GM19099 (cell line): ENCODE measurements around the gene PLEKHG5.

Experiments used
- POLR2A ChIP-seq: IDR thresholded peaks from 3 replicates; pipeline ENCODE4 v1.6.1; 2011; ENCODE audit warnings: low read depth; ENCODE audit not compliant: insufficient read length; ENCODE audit errors: extremely low read depth

The PLEKHG5 gene

GRCh38 chr1:6515771-6516170, 24.3 kb upstream of the PLEKHG5 start:
- TF ChIP-seq POLR2A, result no peak

- no peak for TF ChIP-seq POLR2A
These were observed 21.9 kb upstream of the PLEKHG5 start for GRCh38 chr1:6513320-6513801.

GRCh38 chr1:6512908-6513280, 21.4 kb upstream of the PLEKHG5 start:
- TF ChIP-seq POLR2A, result no peak

GRCh38 chr1:6512245-6512907, 20.9 kb upstream of the PLEKHG5 start:
- TF ChIP-seq POLR2A, result no peak

GRCh38 chr1:6511561-6512244, 20.2 kb upstream of the PLEKHG5 start:
- TF ChIP-seq POLR2A, result no peak

- TF ChIP-seq POLR2A, result no peak
These were observed 19.6 kb upstream of the PLEKHG5 start for GRCh38 chr1:6511056-6511455.

GRCh38 chr1:6510493-6510892, 19.0 kb upstream of the PLEKHG5 start:
- TF ChIP-seq POLR2A, result no peak

- TF ChIP-seq POLR2A, result no peak
These were observed 18.4 kb upstream of the PLEKHG5 start for GRCh38 chr1:6509919-6510291.

GRCh38 chr1:6509220-6509918, 17.9 kb upstream of the PLEKHG5 start:
- TF ChIP-seq POLR2A, result no peak

- TF ChIP-seq POLR2A, result no peak
These were observed 17.3 kb upstream of the PLEKHG5 start for GRCh38 chr1:6508816-6509189.

GRCh38 chr1:6508154-6508815, 16.8 kb upstream of the PLEKHG5 start:
- no peak for TF ChIP-seq POLR2A

GRCh38 chr1:6507461-6507911, 16.0 kb upstream of the PLEKHG5 start:
- no peak for TF ChIP-seq POLR2A

- TF ChIP-seq POLR2A, result no peak
These were observed 15.6 kb upstream of the PLEKHG5 start for GRCh38 chr1:6507037-6507428.

GRCh38 chr1:6506210-6507036, 15.0 kb upstream of the PLEKHG5 start:
- TF ChIP-seq POLR2A, result no peak
